ENCODE measurements around the gene LRRN2.
"Not testable (repeated sequence)": the region's sequence is repeated elsewhere in the genome, so short reads cannot be mapped to it uniquely, and the experiment has no call there.

The LRRN2 gene

DNA sequence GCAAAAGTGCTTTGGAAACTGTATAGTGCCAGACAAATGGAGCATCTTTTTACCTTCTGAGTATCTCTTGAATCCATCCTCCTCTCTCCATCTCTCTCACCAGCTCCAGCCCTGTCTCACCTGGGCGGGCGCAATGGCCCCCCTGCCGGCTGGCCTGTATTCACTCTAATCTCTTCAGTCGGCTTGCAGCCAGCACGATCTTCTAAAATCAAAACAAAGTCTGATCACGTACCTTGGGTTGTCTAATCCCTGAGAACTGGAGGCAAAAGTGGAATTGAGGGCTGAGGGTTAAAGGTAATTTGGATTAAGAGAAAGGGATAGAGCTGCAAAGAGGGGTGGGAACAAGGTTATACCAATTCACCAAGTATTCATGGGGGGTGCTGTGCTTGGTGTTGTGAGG, 46.0 kb upstream of the LRRN2 start:
- DNase-seq (ENCODE audit: extremely low spot score): no peak
- CTCF ChIA-PET: interaction anchor here (1.0 to 2.3 kb wide), 2 partner anchors 16 to 20 kb away, joined by 4 to 10 read pairs; no protein-coding TSS in a partner anchor
- TF ChIP-seq FOXM1 (IDR thresholded peaks at IDR 0.05; ENCODE audit: borderline replicate concordance) (no peak), NFRKB (IDR thresholded peaks at IDR 0.05) (no peak), CTBP1 (IDR thresholded peaks at IDR 0.05; ENCODE audit: borderline replicate concordance) (no peak), BHLHE40 (IDR thresholded peaks at IDR 0.05; ENCODE audit: borderline replicate concordance) (no peak), L3MBTL2 (conservative IDR thresholded peaks at IDR 0.05) (no peak), TARDBP (IDR thresholded peaks at IDR 0.05) (no peak), SP1 (IDR thresholded peaks at IDR 0.05) (no peak), FOXA1 (IDR thresholded peaks at IDR 0.05) (no peak)
- TF ChIP-seq, protein P1, sequence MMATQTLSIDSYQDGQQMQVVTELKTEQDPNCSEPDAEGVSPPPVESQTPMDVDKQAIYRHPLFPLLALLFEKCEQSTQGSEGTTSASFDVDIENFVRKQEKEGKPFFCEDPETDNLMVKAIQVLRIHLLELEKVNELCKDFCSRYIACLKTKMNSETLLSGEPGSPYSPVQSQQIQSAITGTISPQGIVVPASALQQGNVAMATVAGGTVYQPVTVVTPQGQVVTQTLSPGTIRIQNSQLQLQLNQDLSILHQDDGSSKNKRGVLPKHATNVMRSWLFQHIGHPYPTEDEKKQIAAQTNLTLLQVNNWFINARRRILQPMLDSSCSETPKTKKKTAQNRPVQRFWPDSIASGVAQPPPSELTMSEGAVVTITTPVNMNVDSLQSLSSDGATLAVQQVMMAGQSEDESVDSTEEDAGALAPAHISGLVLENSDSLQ (IDR thresholded peaks at IDR 0.05): no peak
- POLR2A ChIA-PET: no interaction called here

DNA sequence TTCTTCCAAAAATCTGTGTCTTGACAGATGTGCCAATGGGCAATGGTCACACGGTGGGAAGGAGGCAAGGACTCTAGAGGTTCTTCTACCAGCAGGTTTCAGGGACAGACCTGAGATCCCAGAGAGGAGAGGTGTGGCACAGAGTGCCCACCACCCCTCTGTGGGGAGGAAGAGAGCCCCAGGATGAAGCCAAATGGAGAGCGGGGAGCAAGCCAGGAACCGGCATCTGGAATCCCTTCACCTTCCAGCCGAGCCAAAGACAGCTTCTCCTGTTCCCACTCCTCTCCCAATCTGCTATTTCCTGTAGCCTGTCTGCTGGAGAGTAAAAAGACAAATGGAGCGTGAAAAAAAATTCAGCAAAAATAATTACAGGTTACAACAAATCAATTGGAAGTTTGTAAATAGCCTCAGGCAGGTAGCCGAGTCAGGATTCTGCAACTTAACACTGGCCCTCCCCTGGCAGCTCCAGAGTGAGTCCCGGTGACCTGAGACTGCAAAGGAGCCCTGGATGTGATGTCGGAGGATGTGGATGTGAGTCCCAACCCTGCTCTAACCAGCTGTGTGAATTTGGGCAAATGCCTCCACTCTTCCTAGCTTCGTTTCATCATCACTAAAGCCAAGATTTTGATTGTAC, 45.4 kb upstream of the LRRN2 start:
- POLR2A ChIA-PET: no interaction called here
- CTCF ChIA-PET: interaction anchor here (2.3 kb wide), 1 partner anchor 16 kb away, joined by 10 read pairs; no protein-coding TSS in a partner anchor
- TF ChIP-seq L3MBTL2 (conservative IDR thresholded peaks at IDR 0.05) (no peak), LEF1 (IDR thresholded peaks at IDR 0.05; ENCODE audit: borderline replicate concordance) (no peak), TARDBP (IDR thresholded peaks at IDR 0.05) (no peak), FOXM1 (IDR thresholded peaks at IDR 0.05; ENCODE audit: borderline replicate concordance) (no peak), CTBP1 (IDR thresholded peaks at IDR 0.05; ENCODE audit: borderline replicate concordance) (no peak), HDGF (IDR thresholded peaks at IDR 0.05; ENCODE audit: borderline replicate concordance) (no peak), FOXK2 (IDR thresholded peaks at IDR 0.05) (no peak), FOXA1 (IDR thresholded peaks at IDR 0.05) (no peak), NFRKB (IDR thresholded peaks at IDR 0.05) (no peak), SP1 (IDR thresholded peaks at IDR 0.05) (no peak), ZNF384 (IDR thresholded peaks at IDR 0.05) (no peak), BHLHE40 (IDR thresholded peaks at IDR 0.05; ENCODE audit: borderline replicate concordance) (no peak), SUZ12 (IDR thresholded peaks at IDR 0.05) (no peak), ARNT (IDR thresholded peaks at IDR 0.05) (no peak), ELF4 (IDR thresholded peaks at IDR 0.05) (no peak)
- TF ChIP-seq, protein P1 (IDR thresholded peaks at IDR 0.05): no peak
- DNase-seq (ENCODE audit: extremely low spot score): no peak

GRCh38 chr1:204729516-204729915, 44.0 kb upstream of the LRRN2 start:
- TF ChIP-seq NFRKB (IDR thresholded peaks at IDR 0.05) (no peak), CTBP1 (IDR thresholded peaks at IDR 0.05; ENCODE audit: borderline replicate concordance) (no peak), SP1 (IDR thresholded peaks at IDR 0.05) (no peak), LEF1 (IDR thresholded peaks at IDR 0.05; ENCODE audit: borderline replicate concordance) (no peak), ELF4 (IDR thresholded peaks at IDR 0.05) (no peak), L3MBTL2 (conservative IDR thresholded peaks at IDR 0.05) (no peak), SUZ12 (IDR thresholded peaks at IDR 0.05) (no peak), ZNF384 (IDR thresholded peaks at IDR 0.05) (no peak), FOXM1 (IDR thresholded peaks at IDR 0.05; ENCODE audit: borderline replicate concordance) (no peak), BHLHE40 (IDR thresholded peaks at IDR 0.05; ENCODE audit: borderline replicate concordance) (no peak), HDGF (IDR thresholded peaks at IDR 0.05; ENCODE audit: borderline replicate concordance) (no peak), FOXK2 (IDR thresholded peaks at IDR 0.05) (no peak)
- TF ChIP-seq, protein P1 (IDR thresholded peaks at IDR 0.05): no peak
- ChIA-PET CTCF (no interaction called here), POLR2A (no interaction called here)
- DNase-seq (ENCODE audit: extremely low spot score): no peak

- no peak for DNase-seq (ENCODE audit: extremely low spot score)
- ChIA-PET POLR2A (no interaction called here), CTCF (no interaction called here)
- no peak for TF ChIP-seq SP1 (IDR thresholded peaks at IDR 0.05)
- TF ChIP-seq FOXA1 (IDR thresholded peaks at IDR 0.05): no peak
- TF ChIP-seq HDGF (IDR thresholded peaks at IDR 0.05; ENCODE audit: borderline replicate concordance): no peak
- TF ChIP-seq ARNT (IDR thresholded peaks at IDR 0.05): no peak
- TF ChIP-seq TARDBP (IDR thresholded peaks at IDR 0.05): no peak
- TF ChIP-seq FOXM1 (IDR thresholded peaks at IDR 0.05; ENCODE audit: borderline replicate concordance): no peak
- TF ChIP-seq BHLHE40 (IDR thresholded peaks at IDR 0.05; ENCODE audit: borderline replicate concordance): no peak
- no peak for TF ChIP-seq FOXK2 (IDR thresholded peaks at IDR 0.05)
- TF ChIP-seq L3MBTL2 (conservative IDR thresholded peaks at IDR 0.05): no peak
- TF ChIP-seq NFRKB (IDR thresholded peaks at IDR 0.05): no peak
- TF ChIP-seq, protein P1 (IDR thresholded peaks at IDR 0.05): no peak
- no peak for TF ChIP-seq ZNF384 (IDR thresholded peaks at IDR 0.05)
- TF ChIP-seq SUZ12 (IDR thresholded peaks at IDR 0.05): no peak
- TF ChIP-seq CTBP1 (IDR thresholded peaks at IDR 0.05; ENCODE audit: borderline replicate concordance): no peak
- no peak for TF ChIP-seq LEF1 (IDR thresholded peaks at IDR 0.05; ENCODE audit: borderline replicate concordance)
Measured at GRCh38 chr1:204728456-204728855, 42.9 kb upstream of the LRRN2 start.

- TF ChIP-seq CTBP1 (IDR thresholded peaks at IDR 0.05; ENCODE audit: borderline replicate concordance): no peak
- no peak for TF ChIP-seq NFRKB (IDR thresholded peaks at IDR 0.05)
- TF ChIP-seq ZNF384 (IDR thresholded peaks at IDR 0.05): no peak
- no peak for TF ChIP-seq BHLHE40 (IDR thresholded peaks at IDR 0.05; ENCODE audit: borderline replicate concordance)
- no peak for TF ChIP-seq SP1 (IDR thresholded peaks at IDR 0.05)
- ChIA-PET CTCF (no interaction called here), POLR2A (no interaction called here)
- DNase-seq (ENCODE audit: extremely low spot score): no peak
Measured at GRCh38 chr1:204728045-204728444, 42.5 kb upstream of the LRRN2 start.

DNA sequence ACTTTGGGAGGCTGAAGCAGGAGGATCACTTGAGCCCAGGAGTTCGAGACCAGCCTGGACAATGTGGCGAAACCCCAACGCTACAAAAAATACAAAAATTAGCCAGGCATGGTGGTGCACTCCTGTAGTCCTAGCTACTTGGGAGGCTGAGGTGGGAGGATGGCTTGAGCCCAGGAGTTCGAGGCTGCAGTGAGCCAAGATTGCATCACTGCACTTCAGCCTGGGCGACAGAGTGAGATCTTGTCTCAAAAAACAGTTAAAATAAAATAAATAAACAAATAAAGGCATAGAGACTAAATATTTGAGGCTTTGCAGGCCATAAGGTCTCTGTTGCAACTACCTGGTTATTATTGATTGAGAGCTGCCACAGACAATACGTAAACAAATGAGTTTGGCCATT, 41.9 kb upstream of the LRRN2 start:
- DNase-seq (ENCODE audit: extremely low spot score); CTCF ChIA-PET; POLR2A ChIA-PET: not testable (repeated sequence)
